HL-60/S4 treated with retinoic acid at 250 ng/mL for 4 days and 3 days (cell line): ENCODE results near the gene MED27.

ENCODE experiments used
- in situ Hi-C: fragments of 300-500 bp; cut with MboI; formaldehyde crosslinking; loops from 2 replicates; pipeline ENCODE4 v1.7.0; 2022; ENCODE audit warnings: low sequenced_read_pairs

MED27 gene

DNA sequence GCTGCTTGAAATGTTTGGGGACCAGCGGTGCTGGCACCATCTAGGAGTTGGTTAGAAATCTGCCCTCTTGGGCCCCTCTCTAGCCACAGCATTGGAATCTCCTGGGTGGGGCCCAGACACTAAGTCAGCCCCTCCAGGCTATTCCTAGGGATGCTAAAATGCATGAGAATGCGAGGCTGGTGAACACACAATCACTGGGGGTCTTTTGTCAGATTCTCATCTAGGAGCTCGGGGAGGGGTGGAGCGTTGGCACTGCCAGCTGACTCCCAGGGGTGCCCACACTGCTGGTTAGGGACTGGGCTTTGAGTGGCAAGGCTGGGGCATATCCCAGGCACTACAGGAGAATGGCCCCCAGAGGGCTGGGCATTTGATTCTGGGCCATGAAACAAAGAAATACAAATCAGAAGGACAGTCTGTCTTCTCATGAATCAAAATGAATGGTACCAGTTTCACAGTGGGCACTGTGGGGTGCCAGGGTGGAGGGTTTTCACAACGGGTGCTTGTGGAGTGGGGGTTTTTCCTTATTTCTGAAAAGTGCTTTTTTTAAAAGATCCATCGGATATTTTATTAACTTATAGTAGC is 212.0 kb downstream of the MED27 start:
- in situ Hi-C loops, result no loop called here

DNA sequence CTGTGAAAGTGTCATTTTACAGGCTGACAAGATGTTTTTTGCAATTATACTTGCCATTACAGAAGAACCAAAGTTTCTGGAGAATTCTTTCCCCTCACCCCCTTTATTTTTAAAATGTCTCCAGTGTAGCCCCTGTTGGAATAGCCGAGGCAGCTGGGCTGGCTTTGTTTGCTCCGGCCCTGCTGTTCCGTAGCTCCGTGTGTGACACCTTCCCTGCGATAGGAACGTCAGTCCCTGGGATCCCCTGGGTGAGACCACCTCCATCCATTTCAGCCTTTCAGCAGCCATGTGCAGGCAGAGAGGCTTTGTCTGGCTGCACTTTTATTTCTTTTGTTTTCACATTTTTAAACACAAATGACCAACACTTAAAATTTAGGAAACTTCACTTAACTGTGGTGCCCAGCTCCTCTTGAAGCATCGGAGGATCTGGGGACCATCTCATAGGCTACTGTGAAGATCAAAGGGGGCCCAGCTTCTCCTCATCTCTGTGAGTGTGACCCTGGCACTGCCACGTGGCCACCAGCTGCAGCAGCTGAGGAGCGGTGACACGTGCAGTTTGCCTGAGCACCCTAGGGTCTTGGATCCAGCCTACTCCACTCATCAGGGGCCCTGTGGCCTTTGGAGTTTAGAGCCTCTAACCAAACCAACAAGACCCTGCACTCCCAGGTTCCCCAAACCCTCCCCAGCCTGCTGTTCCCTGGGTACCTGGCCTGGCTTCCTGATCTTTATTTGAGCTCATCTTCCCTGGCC is 214.0 kb downstream of the MED27 start:
- in situ Hi-C loops, result no loop called here

DNA sequence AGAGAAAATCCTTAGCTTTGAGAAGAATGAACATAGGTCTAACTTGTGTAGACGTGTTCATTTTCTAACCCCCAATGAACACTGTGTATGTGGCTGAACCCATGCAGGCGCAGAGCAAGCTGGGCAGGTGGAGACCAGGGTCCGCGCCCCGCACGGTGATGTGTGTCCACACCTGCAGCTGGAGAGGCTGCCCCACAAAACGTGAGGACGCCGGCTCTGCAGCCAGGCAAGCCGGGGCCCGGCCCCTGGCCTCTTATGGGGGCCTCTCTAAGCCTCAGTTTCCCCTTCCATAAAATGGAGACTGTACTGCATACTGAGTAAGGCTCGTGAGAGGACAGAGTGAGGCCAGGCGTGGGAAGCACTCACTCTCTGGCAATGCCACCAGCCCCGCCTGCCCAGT is 215.1 kb downstream of the MED27 start:
- in situ Hi-C loops, result no loop called here

DNA sequence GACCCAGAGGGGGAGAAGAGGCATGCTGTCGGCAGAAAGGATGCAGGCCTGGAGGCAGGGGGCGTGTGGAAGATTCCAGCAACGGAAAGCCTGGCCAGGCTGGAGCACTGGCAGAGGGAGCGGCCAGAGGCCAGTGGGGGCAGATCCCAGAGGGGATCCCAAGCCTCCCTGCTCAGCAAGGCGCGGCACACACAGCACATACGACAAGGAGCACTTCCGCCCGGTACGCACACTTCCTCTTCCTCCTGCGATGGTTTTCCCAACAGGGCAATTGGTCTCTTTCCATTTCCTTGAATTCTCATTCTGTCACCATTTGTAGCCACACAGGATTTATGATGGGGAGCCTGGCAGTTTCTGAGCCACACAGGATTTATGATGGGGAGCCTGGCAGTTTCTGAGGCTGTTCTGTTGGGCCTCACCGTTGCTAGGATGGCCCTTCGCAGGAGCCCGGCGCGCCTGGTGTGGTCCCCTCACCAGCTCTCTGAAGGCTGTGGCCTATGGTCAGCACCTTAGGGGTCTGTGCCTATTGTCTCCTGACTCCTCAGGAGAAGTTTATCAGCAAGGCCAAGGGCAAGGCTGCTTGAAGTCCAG is 216.3 kb downstream of the MED27 start:
- in situ Hi-C loops, result no loop called here

DNA sequence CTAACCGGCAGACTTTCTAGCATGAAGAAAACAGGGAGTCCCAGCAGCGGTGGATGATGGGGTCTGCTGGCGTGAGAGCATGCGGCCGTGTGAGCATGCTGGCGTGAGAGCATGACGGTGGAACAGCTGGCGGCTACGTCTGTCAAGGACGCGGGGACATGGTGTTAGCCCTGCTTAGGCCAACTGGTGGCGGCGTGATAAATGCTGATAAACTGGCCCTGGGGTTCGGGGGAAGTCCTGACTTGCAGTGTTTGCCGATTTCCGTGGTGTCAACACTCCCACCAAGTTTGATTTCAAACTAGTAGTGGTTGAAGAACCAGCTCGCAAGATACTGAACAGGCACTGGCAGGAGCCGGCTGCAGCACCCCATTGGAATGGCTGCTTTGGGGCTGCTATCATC is 217.4 kb downstream of the MED27 start:
- in situ Hi-C loops, result no loop called here

DNA sequence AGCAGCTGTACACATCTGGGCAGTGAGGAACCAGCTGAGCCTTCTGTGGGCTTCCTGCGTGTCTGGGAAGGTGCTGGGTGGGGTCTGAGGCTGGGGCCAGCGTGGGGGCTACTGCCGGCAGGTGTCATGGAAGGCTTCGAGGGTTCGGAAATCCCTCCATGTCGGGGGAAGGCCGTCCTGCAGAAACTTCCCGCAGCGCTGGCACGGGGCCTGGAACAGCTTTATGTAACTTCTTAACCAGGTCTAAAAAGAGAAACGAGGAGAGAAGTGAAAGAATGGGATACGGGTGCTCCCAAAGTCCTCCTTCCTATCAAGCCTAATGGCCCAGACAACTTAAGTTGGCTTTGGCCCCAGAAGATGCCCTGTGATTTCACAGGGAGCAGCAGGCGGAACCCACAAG is 219.2 kb downstream of the MED27 start:
- in situ Hi-C loops, result no loop called here

DNA sequence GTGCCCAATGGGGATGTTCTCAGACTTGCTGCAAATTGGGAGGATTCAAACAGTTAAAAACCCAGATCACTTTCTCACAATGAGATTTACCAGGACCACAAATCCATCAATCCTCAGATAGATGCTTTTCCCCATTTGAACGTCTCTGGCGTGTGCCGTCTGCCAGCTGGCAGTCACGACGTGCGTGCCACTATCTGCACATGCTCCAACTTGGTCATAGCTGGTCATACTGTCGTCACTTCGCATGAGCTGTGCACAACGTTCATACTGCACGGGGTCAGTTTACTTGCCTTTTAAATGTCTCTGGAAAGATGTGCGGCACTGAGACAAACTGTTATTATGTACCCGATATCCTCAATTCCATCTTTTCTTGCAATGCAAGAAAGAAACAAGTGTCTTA is 221.5 kb downstream of the MED27 start:
- in situ Hi-C loops, result no loop called here

DNA sequence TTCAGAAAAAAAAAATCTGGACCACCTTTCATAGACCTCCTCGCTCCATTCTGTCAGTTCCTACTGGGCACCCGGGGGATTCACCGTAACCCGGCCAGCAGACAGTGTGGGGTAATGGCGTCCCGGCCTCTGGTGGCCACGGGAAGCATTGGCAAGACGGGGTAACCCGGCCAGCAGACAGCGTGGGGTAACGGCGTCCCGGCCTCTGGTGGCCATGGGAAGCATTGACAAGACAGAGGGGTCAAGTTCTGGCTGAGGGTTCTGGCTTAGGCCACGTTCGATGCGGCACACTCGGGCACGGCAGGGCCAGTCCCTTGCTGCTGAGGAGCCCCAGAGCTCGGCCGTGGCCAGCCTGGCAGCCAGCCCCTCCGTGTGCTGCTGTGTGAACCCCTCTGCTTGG is 223.6 kb downstream of the MED27 start:
- in situ Hi-C loops, result no loop called here

DNA sequence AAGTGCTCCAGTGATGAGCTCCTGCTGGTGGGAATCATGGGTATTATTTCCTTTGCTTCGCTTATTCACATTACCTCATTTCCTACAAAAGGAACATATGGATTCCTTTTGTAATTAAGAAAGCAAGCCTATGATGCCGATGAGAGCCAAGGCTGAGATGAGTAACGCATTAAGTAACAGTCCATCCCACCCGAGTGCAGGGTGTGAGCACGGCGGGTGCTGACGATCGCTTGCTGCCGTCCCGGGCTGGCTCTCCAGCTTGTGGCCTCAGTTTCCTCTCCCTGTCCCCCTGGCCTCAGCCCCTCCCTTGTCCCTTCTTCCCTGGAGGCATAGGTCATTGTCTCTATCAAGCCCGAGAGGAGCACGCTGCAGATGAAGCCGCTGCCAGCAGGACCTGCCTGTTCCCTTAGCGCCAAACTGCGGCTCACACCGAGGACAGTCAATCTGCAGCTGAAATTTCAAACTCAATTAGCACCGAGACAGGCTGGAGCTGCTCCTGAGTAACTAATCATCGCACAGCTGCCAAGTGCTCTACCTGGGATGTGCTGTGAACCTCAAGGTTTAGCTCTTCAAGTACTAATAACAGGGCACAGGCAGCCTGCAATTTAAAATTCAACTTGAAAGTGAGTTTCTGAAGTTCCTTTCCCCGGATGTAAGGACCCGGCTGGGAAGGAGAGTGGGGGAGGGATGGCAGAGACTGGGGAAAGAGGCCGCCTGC is 224.6 kb downstream of the MED27 start:
- in situ Hi-C loops, result no loop called here

DNA sequence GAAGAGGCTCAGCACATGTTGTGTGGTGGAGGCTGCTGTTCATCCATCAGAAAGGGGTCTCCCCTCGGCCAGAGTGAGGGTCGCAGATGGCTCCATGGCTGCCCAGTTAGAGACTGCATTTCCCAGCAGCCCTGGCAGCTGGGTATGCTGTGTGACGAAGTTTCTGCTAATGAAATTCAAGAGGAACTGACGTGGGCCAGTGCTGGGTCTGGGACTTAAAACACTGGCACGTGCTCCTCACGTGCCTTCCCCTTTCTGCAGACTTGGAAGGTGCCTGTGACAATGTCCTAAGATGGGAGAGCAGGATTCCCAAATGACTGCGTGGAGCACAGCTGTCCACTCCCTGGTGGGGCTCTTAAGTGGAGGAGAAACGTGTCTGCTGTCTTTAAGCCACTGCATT is 225.3 kb downstream of the MED27 start:
- in situ Hi-C loops, result no loop called here

DNA sequence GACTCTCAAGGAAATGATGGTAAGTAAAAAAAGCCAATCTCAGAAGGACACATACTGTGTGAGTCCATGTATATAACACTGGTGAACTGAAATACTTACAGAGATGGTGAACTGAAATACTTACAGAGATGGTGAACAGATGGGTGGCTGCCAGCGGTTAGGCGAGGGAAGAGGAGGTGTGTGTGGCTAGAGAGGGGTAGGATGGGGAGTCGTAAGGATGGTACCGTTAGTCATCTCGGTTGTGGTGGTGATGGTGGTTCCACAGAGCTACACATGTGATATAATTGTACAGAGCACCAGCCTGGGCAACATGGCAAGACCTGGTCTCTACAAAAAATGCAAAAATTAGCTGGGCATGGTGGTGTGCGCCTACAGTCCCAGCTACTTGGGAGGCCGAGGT is 226.2 kb downstream of the MED27 start:
- in situ Hi-C loops, result no loop called here

DNA sequence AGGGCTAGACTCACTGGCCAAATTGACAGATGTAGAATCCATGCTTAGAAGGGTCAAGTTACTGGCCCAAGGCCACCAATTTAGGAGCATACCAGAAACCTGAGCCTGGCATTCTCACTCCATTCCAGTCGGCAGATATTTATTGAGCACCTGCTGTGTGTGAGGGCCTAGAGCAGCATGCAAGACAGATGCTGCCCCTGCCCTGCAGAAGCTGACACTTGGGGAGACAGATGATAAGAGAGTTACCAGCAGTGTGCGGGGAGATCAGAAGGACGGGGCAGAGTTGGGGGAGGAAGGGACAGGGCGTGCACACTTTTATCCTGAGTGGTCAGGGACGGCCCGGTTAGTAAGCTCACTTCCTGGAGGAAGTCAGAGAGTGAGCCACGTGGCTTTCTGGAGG is 228.3 kb downstream of the MED27 start:
- in situ Hi-C loops, result no loop called here

DNA sequence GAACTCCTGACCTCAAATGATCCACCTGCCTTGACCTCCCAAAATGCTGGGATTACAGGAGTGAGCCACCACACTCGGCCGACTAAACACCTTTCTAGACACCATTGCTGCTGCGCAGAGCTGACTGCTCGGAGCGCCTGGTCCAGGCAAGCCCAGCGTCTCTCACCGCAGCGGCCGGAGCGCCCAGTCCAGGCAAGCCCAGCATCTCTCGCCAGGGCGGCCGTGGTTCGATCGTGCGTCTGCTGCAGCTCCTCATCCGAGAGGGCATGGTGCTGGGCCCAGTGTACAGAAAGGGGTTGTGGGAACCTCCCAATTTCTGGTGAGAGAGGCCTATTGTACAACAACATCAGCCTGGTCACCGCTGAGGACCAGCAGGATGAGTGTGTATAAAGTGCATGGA is 230.3 kb downstream of the MED27 start:
- in situ Hi-C loops, result no loop called here

DNA sequence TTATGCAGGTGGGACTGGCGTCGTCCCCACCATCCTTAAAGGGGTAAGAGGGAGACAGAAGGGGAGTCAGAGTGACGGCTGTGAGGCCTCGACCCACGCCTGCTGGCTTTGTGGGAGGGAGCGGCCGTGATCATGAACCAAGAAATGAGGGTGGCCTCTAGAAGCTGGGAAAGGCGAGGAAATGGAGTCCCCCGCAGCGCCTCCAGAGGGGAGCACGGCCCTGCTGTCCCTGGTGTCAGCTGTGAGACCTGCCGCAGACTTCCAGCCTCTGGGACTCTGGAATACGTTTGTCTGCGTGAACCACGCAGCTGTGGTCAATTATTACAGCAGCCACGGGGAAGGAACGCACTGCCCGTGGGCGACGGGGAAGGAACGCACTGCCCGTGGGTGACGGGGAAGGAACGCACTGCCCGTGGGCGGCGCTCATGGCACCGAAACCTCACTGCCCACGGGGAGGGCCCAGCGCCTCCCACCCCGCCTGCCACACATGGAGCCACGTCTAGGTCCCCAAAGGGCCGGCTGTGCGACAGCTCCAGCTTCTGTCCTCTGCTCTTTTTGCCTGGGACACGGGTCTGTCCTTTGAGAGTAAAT is 231.0 kb downstream of the MED27 start:
- in situ Hi-C loops, result no loop called here

DNA sequence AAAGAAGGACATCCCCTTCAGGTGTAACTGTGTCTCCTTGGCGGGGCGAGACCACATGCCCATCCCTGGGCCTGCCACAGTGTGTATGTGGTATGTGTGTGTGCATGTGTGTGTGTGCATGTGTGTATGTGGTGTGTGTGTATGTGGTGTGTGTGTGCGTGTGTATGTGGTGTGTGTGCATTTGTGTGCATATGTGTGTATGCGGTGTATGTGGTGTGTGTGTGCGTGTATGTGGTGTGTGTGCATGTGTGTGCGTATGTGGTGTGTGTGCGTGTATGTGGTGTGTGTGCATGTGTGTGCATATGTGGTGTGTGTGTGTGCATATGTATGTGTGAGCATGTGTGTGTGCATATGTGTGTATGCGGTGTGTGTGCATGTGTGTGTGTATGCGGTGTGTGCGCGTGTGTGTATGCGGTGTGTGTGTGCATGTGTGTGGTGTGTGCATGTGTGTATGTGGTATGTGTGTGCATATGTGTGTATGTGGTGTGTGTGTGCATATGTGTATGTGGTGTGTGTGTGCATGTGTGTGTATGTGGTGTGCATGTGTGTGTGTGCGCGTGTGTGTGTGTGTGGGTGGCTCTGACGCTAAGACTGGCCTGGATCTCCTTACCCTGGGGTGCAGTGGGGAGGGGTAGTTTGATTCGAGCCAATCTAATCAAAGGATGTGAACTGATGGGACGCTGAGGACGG is 231.9 kb downstream of the MED27 start:
- in situ Hi-C loops, result no loop called here

DNA sequence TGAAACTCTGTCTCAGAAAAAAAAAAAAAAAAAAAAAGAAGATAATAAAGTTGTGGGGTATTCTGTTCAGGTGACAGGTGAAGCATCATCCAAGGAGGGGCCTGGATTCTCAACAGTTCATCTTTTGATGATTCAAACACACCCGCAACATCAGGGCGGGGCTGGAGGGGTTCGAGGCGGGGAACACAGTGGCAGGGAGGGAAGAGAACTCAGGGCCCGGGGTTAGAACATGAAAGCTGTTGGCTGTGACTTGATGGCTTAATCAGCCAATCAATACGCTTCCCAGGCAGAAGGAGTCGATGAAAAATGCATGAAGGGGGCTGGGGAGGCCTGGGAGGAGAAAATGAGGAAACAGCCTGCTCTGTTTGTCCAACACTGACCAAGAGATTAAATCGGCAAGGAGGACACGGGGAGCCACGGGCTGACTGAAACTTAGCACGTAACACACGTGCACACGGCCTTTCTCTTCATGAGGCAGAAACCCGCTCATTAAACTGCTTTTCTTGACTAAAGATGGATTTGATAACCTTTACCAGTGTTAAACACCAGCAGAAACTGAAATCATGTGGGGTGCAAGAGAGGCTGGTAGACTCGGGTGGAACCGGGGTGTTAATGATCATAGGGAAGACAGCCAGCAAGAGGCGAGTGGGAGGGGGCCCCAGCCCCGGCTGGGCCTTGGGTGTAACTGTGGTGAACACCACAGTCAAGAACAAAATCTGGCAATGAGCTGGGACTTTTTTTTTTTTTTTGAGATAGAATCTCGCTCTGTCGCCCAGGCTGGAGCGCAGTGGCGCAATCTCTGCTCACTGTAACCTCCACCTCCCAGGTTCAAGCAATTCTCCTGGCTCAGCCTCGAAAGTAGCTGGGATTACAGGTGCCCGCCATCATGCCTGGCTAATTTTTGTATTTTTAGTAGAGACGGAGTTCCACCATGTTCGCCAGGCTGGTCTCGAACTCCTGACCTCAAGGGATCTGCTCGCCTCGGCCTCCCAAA is 234.1 kb downstream of the MED27 start:
- in situ Hi-C loops, result no loop called here

DNA sequence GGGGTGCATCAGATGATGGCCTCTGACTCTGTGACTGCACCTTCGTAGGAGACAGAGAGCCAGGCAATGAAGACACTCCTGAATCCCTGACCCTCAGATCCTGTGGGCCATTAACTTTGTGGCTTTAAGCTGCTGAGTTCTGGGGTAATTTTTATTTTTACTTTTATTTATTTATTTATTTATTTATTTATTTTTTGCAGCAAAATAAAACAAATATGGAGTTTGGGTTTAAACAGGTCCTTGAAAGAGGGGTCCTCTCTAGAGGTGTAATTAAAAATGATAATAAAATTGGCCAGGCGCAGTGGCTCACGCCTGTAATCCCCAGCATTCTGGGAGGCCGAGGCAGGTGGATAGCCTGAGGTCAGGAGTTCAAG is 234.9 kb downstream of the MED27 start:
- in situ Hi-C loops, result no loop called here

DNA sequence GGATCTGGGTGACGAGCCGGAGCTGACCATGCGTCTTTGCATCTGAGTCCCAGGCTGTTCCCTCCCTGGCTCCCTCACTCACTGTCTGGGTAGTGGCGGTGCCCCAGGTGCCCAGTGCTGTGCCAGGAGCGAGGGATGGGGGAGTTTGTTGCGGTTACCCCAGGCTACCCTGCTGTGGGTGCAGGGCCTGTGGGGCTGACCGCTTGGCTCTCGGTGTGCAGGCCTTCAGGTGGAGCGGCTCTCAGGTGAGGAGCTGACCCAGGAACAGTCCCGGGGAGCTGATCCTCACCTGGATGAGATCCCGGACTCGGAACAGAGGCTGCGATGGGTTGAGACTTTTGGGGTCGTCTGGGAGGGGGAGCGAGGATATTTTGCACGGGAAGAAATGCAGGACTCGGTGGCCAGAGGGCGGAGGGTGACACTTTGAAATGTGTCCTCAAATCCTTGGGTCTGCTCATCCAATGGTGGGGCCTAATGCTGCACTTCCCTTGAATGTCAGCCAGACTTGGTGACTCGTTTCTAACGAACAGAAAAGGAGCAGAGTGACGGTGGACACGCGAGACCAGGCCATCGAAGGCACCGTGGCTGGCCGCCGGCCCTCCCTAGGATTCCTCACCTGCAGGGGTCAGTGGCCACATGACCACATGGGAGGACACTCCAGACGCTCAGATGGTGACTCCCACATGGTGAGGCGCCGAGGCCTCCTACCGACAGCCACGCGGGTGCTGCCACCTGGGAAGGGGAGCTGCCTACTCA is 235.5 kb downstream of the MED27 start:
- in situ Hi-C loops, result no loop called here

DNA sequence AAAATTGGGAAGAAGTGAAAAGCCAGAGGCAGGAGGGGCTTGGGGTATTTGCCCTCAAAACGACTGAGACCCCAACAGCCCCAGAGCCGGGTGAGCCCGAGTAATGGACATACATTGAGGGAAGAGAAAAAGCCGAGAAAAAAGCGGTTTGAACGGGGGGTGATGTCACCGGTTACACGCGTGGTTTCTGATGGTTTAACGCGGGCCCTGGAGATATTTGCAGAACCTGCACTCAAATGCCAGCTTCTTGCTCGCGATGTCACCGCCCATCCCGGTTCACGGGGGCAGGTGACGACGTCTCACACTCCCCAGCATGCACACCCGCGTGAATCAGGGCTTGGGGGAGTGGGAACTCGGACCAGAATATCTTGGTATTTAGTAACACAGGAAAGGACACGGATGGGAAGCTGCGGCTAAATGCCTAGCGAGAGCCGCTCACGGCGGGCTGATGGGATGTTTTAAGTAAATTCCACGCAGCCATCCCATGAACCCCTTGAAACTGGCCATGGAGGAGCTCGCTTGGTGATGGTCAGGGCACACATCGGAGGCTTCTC is 237.8 kb downstream of the MED27 start:
- in situ Hi-C loops, result no loop called here
